AG10803 (cell line): ENCODE results near the gene CELSR1.

Experiments
- DNase-seq: peaks from one replicate; pipeline ENCODE4 v3.0.0; 2010; ENCODE audit warnings: low read depth
- H3K4me3 ChIP-seq: 2 replicates; pipeline ENCODE4 v1.5.1; 2011; ENCODE audit warnings: mild to moderate bottlenecking, low read length, control low read depth
- CTCF ChIP-seq: conservative IDR thresholded peaks from 2 replicates; pipeline ENCODE4 v1.5.1; 2011; ENCODE audit warnings: mild to moderate bottlenecking, low read length, control low read depth, inconsistent platforms

The CELSR1 gene

GRCh38 chr22:46367707-46368191, 169.7 kb downstream of the CELSR1 start:
- H3K4me3 ChIP-seq, result no peak overlapping the region
- DNase-seq, result peak; percentile 36

GRCh38 chr22:46366801-46367706, 170.4 kb downstream of the CELSR1 start:
- no peak overlapping the region for H3K4me3 ChIP-seq
- no peak for DNase-seq
- no peak for TF ChIP-seq CTCF

More at GRCh38 chr22:46367707-46368191, 169.7 kb downstream of the CELSR1 start:
- peak; percentile 75 for TF ChIP-seq CTCF

- no peak for DNase-seq
- no peak for TF ChIP-seq CTCF
- H3K4me3 ChIP-seq, result no peak overlapping the region
Observed at GRCh38 chr22:46366327-46366731, 171.1 kb downstream of the CELSR1 start.

- no peak for DNase-seq
- H3K4me3 ChIP-seq, result no peak overlapping the region
- TF ChIP-seq CTCF, result no peak
Observed at GRCh38 chr22:46365166-46365624, 172.2 kb downstream of the CELSR1 start.

- H3K4me3 ChIP-seq, result no peak overlapping the region
- DNase-seq, result no peak
- no peak for TF ChIP-seq CTCF
Observed at GRCh38 chr22:46364341-46365165, 172.9 kb downstream of the CELSR1 start.

GRCh38 chr22:46363611-46364321, 173.7 kb downstream of the CELSR1 start:
- H3K4me3 ChIP-seq, result no peak overlapping the region
- TF ChIP-seq CTCF, result no peak
- no peak for DNase-seq
